ENCODE data around the gene CCR4. TPM values are rescaled to one million over a fixed set of nuclear protein-coding genes. Genes with fewer than 3 reads are reported as not detected.

CCR4 gene
- total RNA-seq, 3 donors from 2014 or later (not counting 1 experiment from before 2014, with no cell fraction given) = 0.52 to 2.5 (median 1.4) TPM

DNA sequence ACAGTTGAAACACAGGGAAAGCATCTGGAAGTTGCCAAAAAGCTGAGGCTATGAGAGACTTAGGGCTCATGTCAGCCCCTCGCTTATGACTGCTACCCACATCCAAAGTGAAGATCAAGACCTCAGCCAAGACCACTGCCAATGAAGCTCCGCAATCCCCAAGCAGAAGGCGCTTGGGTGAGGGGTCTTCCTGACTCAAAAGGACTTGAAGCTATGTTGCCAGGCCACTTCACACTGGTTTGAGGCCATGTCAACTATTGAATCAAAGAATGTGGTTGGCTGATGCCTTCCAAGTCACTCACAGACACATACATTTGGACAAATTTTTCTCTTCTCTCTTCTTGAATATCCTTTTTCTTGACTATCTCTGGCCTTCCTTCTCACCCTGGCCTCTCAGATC is 928 bp upstream of the CCR4 start:
- DNase-seq = no peak
- H3K9me3 Mint-ChIP-seq = no peaks in the 10 kb centered on the region
- no peaks in the 10 kb centered on the region for H3K9me3 ChIP-seq (ENCODE audit: control insufficient read depth, insufficient read depth, low read length)
- H3K27ac Mint-ChIP-seq = no peak overlapping the region
- TF ChIP-seq, protein P1, sequence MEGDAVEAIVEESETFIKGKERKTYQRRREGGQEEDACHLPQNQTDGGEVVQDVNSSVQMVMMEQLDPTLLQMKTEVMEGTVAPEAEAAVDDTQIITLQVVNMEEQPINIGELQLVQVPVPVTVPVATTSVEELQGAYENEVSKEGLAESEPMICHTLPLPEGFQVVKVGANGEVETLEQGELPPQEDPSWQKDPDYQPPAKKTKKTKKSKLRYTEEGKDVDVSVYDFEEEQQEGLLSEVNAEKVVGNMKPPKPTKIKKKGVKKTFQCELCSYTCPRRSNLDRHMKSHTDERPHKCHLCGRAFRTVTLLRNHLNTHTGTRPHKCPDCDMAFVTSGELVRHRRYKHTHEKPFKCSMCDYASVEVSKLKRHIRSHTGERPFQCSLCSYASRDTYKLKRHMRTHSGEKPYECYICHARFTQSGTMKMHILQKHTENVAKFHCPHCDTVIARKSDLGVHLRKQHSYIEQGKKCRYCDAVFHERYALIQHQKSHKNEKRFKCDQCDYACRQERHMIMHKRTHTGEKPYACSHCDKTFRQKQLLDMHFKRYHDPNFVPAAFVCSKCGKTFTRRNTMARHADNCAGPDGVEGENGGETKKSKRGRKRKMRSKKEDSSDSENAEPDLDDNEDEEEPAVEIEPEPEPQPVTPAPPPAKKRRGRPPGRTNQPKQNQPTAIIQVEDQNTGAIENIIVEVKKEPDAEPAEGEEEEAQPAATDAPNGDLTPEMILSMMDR (IDR thresholded peaks at IDR 0.05) = no peak
- 98% methylated on average over 3 of the region's 3 CpGs for WGBS (ENCODE audit: insufficient coverage)
- no peaks in the 10 kb centered on the region for H3K4me1 Mint-ChIP-seq
- H3K27me3 ChIP-seq (ENCODE audit: control insufficient read depth, insufficient read depth, low read length) = no peaks in the 10 kb centered on the region
- H3K36me3 Mint-ChIP-seq = no peaks in the 10 kb centered on the region
- H3K4me3 Mint-ChIP-seq = no peak overlapping the region
- no peak for ATAC-seq
- H3K27me3 Mint-ChIP-seq (ENCODE audit: low read depth in 2 of 2) = no peaks in the 10 kb centered on the region
- H3K36me3 ChIP-seq (ENCODE audit: control insufficient read depth, insufficient read depth, low read length) = no peaks in the 10 kb centered on the region
- H3K27ac ChIP-seq (ENCODE audit: low read length) = no peak overlapping the region
- peaks cover 8% of the 10 kb centered on the region for H3K4me1 ChIP-seq (ENCODE audit: control insufficient read depth, insufficient read depth, low read length)
- intact Hi-C loops (cut with micrococcal nuclease) = no loop called here
- H3K4me3 ChIP-seq (ENCODE audit: low read length) = no peak overlapping the region

DNA sequence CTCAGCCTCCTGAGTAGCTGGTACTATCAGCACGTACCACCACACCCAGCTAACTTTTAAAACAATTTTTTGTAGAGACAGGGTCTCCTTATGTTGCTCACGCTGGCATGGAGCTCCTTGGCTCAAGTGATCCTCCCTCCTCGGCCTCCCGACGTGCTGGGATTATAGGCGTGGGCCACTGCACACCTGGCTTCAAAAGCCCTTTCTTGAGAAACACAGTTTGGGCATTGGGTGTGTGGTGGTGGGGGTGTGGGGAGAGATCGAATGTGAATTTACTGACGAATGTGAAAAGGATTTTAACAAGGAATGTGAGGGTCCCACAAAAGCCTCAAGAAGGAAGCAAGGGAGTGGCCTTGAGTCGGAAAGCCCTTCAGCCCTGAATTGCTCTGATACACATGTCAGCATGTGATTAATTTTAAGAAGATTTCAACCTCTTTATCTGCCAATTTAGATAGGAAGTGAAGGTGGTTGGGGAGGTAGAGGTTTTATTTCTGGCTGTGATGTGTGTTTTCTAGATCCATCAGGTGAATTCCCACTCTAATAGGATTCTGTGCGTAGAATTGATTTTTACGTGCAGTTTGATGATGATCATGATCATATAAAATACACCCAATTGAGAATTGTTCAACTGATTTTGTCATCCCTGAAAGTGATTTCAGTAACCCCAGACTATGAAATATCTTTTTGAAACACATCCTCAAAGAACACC is 1.1 kb downstream of the CCR4 start:
- no peaks in the 10 kb centered on the region for H3K27me3 ChIP-seq (ENCODE audit: control insufficient read depth, insufficient read depth, low read length)
- no peaks in the 10 kb centered on the region for H3K9me3 Mint-ChIP-seq
- H3K27me3 Mint-ChIP-seq (ENCODE audit: low read depth in 2 of 2) = no peaks in the 10 kb centered on the region
- H3K9me3 ChIP-seq (ENCODE audit: control insufficient read depth, insufficient read depth, low read length) = no peaks in the 10 kb centered on the region
- intact Hi-C loops (cut with micrococcal nuclease) = no loop called here
- TF ChIP-seq, protein P1 (IDR thresholded peaks at IDR 0.05) = no peak
- H3K4me3 ChIP-seq (ENCODE audit: low read length) = no peak overlapping the region
- peaks cover 8% of the 10 kb centered on the region for H3K4me1 ChIP-seq (ENCODE audit: control insufficient read depth, insufficient read depth, low read length)
- DNase-seq (peak in 1 of 2 donors; percentile 42), ATAC-seq (no peak)
- WGBS (ENCODE audit: insufficient coverage) = 77% methylated on average over 9 of the region's 11 CpGs
- no peaks in the 10 kb centered on the region for H3K4me1 Mint-ChIP-seq
- no peaks in the 10 kb centered on the region for H3K36me3 ChIP-seq (ENCODE audit: control insufficient read depth, insufficient read depth, low read length)
- H3K4me3 Mint-ChIP-seq = no peak overlapping the region
- H3K36me3 Mint-ChIP-seq = no peaks in the 10 kb centered on the region
- no peak overlapping the region for H3K27ac Mint-ChIP-seq
- H3K27ac ChIP-seq (ENCODE audit: low read length) = no peak overlapping the region

GRCh38 chr3:32954506-32954905 is 3.1 kb downstream of the CCR4 start:
- no peaks in the 10 kb centered on the region for H3K36me3 Mint-ChIP-seq
- peaks cover 0 to 3% of the 10 kb centered on the region in 2 donors for H3K27me3 Mint-ChIP-seq (ENCODE audit: low read depth in 2 of 2)
- ATAC-seq (no peak), DNase-seq (no peak)
- no peaks in the 10 kb centered on the region for H3K9me3 Mint-ChIP-seq
- Histone ChIP-seq H3K27ac (ENCODE audit: low read length) (no peak overlapping the region), H3K4me1 (ENCODE audit: control insufficient read depth, insufficient read depth, low read length) (peaks cover 4% of the 10 kb centered on the region), H3K36me3 (ENCODE audit: control insufficient read depth, insufficient read depth, low read length) (no peaks in the 10 kb centered on the region), H3K9me3 (ENCODE audit: control insufficient read depth, insufficient read depth, low read length) (no peaks in the 10 kb centered on the region), H3K4me3 (ENCODE audit: low read length) (no peak overlapping the region), H3K27me3 (ENCODE audit: control insufficient read depth, insufficient read depth, low read length) (no peaks in the 10 kb centered on the region)
- H3K4me1 Mint-ChIP-seq = no peaks in the 10 kb centered on the region
- H3K4me3 Mint-ChIP-seq = no peak overlapping the region
- intact Hi-C loops (cut with micrococcal nuclease) = no loop called here
- no peak overlapping the region for H3K27ac Mint-ChIP-seq
- TF ChIP-seq, protein P1 (IDR thresholded peaks at IDR 0.05) = no peak
- WGBS (ENCODE audit: insufficient coverage) = 89% methylated on average over 1 of the region's 1 CpG
